ENCODE data around the gene KRT80. TPM values are rescaled to one million over a fixed set of nuclear protein-coding genes. Genes with fewer than 3 reads are reported as not detected.

Gene KRT80
- polyA plus RNA-seq, 1 experiment, result 2.1 TPM

GRCh38 chr12:52119398-52120254 lies 72.2 kb downstream of the KRT80 start:
- DNase-seq (ENCODE audit: low read depth, low spot score), result no peak
- Histone ChIP-seq H3K9me3 (ENCODE audit: control insufficient read depth, insufficient read depth, low read length) (no peaks in the 10 kb centered on the region; the same call in 1 of the 2 replicates), H3K27me3 (ENCODE audit: control insufficient read depth, insufficient read depth, low read length) (peaks cover 11% of the 10 kb centered on the region), H3K27ac (ENCODE audit: low read depth, low read length) (no peak overlapping the region), H3K4me3 (ENCODE audit: low read depth, low read length) (no peak overlapping the region)
- CTCF ChIA-PET, result interaction anchor here (0.5 to 10.9 kb wide), 16 partner anchors 10 to 1294 kb away, joined by 3 to 228 read pairs (median 4); no protein-coding TSS in a partner anchor
- peak; percentile 66 for TF ChIP-seq CTCF (IDR thresholded peaks at IDR 0.05; ENCODE audit: low read depth, low read length)
- POLR2A ChIA-PET, result no interaction called here

Other genes starting within 250 kb of the KRT80 start
- gene ACVR1B, start 240.3 kb downstream of the KRT80 start, polyA plus RNA-seq (2011; rRNA removed), result 16.4 and 16.6 TPM in 2 replicates
- 7.2 and 7.4 TPM in 2 replicates for gene TAMALIN, start 185.1 kb downstream of the KRT80 start, polyA plus RNA-seq (2011; rRNA removed)
- gene NR4A1, start 140.6 kb downstream of the KRT80 start, polyA plus RNA-seq (2011; rRNA removed), result 4.4 and 6.9 TPM in 2 replicates
- 97.3 and 112 TPM in 2 replicates for gene ATG101, start 122.0 kb downstream of the KRT80 start, polyA plus RNA-seq (2011; rRNA removed)
- gene SMIM41, start 112.3 kb downstream of the KRT80 start, polyA plus RNA-seq (2011; rRNA removed), result not detected in 2 replicates
- 1.0 and 4.6 TPM in 2 replicates for gene KRT7, start 41.2 kb upstream of the KRT80 start, polyA plus RNA-seq (2011; rRNA removed)
- 0.04 TPM in 1 of 2 replicates, not detected in the other for gene KRT86, start 82.6 kb upstream of the KRT80 start, polyA plus RNA-seq (2011; rRNA removed)
- gene KRT81, start 99.5 kb upstream of the KRT80 start, polyA plus RNA-seq (2011; rRNA removed), result 0.24 and 2.3 TPM in 2 replicates
- 0.04 TPM in 1 of 2 replicates, not detected in the other for gene KRT83, start 129.4 kb upstream of the KRT80 start, polyA plus RNA-seq (2011; rRNA removed)
- gene KRT85, start 175.5 kb upstream of the KRT80 start, polyA plus RNA-seq (2011; rRNA removed), result not detected in 2 replicates
- not detected in 2 replicates for gene KRT84, start 193.6 kb upstream of the KRT80 start, polyA plus RNA-seq (2011; rRNA removed)
- gene KRT82, start 214.3 kb upstream of the KRT80 start, polyA plus RNA-seq (2011; rRNA removed), result not detected in 2 replicates
- gene KRT75, start 242.4 kb upstream of the KRT80 start, polyA plus RNA-seq (2011; rRNA removed), result not detected in 2 replicates